SK-N-SH (cell line): ENCODE measurements around the gene ZNF85. TPM values are rescaled to one million over a fixed set of nuclear protein-coding genes. Genes with fewer than 3 reads are reported as not detected.

Experiments
- polyA plus RNA-seq, 3 experiments: library from polyadenylated mRNA; depleted of rRNA; stranded (reverse); fragments of >200 nt; gene quantifications; 2 replicates each; pipeline ENCODE4 v1.2.3, GENCODE V29; 2012

ZNF85 gene
- polyA plus RNA-seq, 1 of the 3 experiments (the other 2 are of a cell fraction): 2.0 TPM

Other genes with a start within 250 kb of the ZNF85 start
- gene ZNF66, start 146.9 kb upstream of the ZNF85 start, polyA plus RNA-seq (2012; rRNA removed): 0.38 and 1.3 TPM in 2 replicates
- 4.2 and 6.3 TPM in 2 replicates for gene ZNF430, start 97.4 kb downstream of the ZNF85 start, polyA plus RNA-seq (2012; rRNA removed)
- gene ZNF714, start 159.0 kb downstream of the ZNF85 start, polyA plus RNA-seq (2012; rRNA removed): 5.4 and 6.0 TPM in 2 replicates
- 2.4 and 3.8 TPM in 2 replicates for gene ZNF431, start 218.8 kb downstream of the ZNF85 start, polyA plus RNA-seq (2012; rRNA removed)